Renal pelvis (tissue), 4 donors: ENCODE results near the gene PITPNM2. TPM values are rescaled to one million over a fixed set of nuclear protein-coding genes. Genes with fewer than 3 reads are reported as not detected.
A peak's percentile ranks its signal among the peaks of the same experiment; 100 is the strongest.
"Not testable (repeated sequence)": the region's sequence is repeated elsewhere in the genome, so short reads cannot be mapped to it uniquely, and the experiment has no call there.

ENCODE experiments used
- DNase-seq: peaks from one replicate; pipeline ENCODE4 v3.0.0-alpha.2; 2013
- polyA plus RNA-seq, 3 donors: library from polyadenylated mRNA; unstranded; fragments of 120-200 nt; gene quantifications; one replicate each; pipeline ENCODE4 v1.2.1, GENCODE V29; 2013; ENCODE audit not compliant: insufficient read length in 3 of 3

Gene PITPNM2
- polyA plus RNA-seq, 3 donors = 7.5 to 9.3 (median 7.7) TPM

DNA sequence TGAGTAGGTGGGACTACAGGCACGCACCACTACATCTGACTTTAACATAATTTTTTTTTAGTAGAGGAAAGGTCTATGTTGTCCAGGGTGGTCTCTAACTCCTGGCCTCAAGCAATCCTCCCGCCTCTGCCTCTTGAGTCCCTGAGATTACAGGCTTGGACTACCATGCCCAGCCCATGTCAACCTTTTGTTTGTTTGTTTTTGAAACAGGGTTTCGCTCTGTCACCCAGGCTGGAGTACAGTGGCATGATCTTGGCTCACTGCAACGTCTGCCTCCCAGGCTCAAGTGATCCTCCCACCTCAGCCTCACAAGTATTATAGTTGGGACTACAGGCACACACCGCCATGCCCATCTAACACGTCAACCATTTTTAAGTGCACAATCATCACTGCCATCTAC is 29.2 kb downstream of the PITPNM2 start:
- no peak for DNase-seq

DNA sequence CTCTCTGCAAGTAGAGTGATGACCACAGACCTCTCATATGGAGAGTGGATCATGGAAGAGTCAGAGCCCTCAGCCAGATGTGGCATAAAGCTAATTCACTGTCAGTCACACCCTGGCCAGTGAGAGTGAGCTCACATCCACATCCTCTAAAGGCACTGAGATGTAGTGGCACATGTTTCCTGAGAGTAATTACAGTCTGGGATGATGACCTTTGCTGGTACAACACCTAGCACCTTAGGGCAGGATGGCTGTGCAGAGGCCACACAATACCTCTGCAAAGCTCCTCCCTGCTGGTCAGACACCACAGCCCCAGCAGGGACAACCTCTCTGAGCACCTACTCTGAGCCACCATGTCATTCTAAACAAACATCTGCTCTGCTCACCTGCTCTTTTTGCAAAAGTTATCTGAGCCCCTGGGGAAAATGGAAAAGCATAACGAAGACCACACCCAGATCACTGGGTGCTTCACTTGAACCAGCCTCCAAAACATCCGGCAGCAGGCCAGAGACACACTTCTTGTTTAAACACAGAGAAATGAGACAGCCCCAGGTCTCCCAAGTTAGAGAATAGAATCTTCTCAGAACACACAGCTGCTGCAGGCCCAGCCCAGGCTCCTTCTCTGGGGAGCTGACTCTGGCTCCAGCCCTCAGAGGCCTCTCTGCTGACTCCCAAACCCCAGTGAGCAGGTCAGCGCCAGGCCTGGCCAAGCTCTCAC is 30.3 kb downstream of the PITPNM2 start:
- no peak for DNase-seq

DNA sequence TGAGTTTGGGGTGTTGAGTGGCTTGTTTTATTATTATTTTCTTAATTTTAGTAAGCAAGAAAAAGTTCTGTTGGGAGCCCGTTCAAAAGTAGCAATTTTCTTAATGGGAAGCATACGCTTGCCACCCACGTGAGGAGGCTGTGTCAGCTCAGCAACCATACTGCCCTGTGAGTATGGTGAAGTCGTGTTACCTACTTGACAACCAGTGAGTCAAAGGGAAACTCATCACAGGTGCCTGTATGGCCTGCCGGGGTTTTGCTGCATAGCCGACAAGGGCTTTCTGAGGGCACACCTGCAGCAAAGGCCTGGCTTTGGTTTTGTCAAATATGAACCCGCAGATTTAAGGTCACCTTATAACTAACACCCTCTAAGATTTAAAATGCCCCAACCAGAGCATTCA is 31.1 kb downstream of the PITPNM2 start:
- no peak for DNase-seq

DNA sequence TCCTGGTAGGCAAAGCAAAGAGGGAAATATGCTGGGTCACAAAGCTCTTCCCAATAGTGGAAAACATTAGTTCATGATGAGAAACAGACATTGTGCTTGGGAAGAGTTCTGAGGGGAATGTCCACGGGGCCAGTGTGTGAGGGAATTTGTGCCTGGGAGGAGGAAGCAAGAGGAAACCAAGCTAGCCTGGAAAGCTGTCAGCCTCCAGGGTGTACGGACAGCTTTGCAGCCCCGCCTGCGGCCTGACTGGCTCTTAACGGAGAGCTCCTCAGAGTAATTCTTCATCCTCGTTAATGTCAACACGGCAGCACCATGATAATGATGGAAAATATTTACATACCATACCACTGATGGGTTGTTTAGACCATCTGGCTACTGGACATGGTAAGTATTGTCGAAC is 32.4 kb downstream of the PITPNM2 start:
- no peak for DNase-seq

DNA sequence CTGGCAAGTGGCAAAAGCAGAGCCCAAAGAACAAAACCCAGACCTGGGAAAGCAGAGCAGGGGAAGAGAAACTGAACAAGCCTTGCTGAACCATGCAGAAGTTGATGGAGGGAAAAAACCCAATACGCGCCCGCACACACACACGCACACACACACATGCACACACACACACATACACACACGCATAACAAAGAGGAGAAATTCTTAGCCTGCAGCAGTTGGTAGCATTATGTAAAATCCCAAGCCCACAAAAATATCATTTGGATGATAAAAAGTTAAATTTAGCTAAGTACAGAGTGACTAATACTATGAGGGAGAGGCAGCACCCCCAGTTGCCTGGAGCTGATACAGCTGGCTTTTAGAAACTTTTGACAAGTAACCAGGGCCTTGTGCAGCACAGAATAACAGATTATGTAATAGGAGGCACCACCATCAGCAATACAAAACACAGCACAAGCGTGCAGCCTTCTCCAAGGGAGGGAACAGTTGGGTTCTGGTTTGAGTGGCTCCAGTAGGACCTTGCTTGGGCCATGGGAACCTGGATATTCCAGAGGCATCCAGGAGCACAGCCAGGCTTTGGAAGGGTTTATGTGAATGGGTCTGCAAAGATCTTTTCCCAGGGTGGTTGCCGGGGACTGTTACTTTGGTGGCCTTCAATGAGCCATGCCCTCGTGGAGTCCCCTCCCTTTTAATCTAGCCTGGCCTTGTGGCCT is 35.3 kb downstream of the PITPNM2 start:
- peak; percentile 68 for DNase-seq

DNA sequence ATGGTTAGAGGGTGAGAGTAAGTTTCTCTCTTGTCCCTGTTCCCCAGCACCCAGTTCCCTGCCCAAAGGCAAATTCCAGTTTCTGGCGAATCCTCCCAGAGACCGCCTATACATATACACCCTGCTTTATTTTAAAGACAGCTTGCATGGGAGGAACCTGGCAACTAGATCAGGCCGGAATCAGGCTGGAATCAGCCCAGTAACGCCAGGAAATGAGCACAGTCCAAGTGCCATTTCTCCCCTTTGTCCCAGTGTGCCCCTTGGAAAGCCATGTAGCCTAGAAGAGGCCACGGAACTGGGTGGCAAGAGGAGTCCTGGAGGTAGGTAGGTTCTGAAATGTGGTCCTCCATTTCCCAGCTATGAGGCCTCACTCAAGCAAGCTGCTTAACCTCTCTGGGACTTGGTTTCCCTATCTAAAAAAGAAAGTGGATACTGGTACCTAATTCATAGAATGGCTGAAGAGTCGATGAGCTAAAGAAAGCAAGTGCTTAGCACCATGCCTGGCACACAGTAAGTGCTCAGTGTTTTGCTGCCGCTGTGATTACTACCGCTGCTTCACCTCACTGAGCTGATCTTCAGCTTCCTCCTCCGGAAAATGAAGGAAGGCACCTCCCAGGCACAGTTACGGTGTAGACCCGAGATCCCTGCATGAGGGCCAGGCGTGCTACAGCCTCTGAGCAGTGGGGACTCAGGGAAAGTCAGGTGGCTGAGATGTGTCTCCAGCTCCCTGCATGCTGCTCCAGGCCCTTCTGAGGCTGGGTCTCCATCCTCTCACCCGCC is 36.4 kb downstream of the PITPNM2 start:
- DNase-seq = no peak

DNA sequence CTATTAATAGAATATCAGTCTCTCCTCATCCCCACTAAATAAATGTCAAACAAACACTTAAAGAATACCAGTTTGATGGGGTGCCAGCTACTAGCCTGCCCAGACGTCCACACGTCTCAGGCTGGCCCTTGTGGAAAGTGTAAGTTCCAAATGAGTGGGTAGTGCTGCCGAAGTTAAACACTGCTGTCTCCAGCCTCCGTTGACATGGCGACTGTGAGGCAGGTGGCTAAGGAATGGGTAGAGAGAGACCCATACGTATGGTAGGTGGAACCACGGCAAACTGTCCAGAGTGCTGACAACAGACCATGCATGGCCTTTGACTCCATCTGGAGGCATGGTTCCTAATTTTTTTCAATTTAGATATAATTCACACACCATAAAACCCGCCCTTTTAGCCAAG is 37.9 kb downstream of the PITPNM2 start:
- DNase-seq = no peak

DNA sequence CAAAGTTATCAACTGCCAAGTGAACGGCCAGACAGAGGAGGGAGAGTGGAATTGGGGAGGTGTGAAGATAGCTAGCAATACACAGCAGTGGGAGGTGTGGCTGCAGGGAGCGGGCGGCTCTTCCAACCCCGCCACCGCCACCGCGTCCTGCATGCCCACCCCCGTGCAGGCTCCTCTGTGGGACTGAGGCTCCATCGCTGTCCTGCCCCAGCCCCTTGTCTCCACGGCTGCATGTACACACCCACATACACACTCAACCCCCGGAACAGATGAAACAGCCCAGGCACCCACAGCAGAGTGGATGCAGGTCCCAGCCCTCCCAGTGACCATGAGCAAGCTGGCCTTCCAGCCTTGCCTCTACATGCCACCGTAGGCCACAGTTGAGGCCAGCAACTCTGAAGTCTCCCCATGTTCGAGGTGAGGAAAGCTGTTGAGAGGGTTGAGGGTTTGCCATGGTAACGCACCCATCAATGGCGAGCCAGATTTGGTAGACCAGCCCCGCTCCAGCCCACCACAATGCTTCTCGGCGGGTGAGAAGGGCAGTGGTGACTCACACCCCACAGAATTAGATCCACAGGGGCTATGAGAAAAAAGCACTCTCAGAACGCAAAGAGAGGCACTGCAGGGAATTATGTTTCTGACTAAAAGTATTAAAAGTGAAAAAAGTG is 39.3 kb downstream of the PITPNM2 start:
- no peak for DNase-seq

DNA sequence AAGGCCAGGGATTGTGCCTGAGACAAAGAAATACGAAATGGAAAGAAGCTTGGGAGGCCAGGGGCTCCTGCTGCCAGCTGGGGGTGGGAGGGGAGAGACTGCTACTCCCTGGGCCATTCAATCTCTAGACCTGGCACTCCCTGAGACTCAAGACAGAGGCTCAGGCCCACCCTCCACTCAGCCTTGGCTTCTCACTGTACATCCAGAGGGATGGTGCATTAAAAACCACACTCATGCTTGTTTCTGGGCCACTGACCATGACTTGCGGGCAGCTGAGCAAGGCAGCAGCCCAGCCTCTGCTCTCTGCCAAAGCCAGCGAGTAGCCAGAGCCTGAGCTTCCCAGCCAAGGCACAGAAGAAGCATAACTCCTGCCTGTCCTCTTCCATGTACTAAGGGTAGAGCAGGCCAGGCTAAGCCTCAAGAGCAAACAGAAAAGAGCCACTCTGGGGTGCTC is 41.5 kb downstream of the PITPNM2 start:
- no peak for DNase-seq

DNA sequence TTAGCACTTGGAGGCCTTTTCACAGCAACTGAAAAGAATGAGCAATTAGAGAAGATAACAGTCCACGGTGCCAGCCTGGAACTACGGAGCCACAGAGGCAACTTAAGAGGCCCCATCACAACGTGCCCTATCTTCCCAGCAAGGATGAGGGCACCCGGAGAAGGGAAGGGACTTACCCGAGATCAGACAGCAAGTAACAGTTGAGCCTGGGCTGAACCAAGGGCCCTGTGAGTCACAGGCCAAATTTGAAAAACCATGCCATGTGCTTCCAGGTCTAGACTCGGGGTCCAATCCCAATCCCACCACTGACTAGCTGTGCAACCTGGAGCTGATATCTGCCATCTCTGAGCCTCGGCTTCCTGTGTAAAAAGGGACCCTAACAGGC is 42.2 kb downstream of the PITPNM2 start:
- no peak for DNase-seq

DNA sequence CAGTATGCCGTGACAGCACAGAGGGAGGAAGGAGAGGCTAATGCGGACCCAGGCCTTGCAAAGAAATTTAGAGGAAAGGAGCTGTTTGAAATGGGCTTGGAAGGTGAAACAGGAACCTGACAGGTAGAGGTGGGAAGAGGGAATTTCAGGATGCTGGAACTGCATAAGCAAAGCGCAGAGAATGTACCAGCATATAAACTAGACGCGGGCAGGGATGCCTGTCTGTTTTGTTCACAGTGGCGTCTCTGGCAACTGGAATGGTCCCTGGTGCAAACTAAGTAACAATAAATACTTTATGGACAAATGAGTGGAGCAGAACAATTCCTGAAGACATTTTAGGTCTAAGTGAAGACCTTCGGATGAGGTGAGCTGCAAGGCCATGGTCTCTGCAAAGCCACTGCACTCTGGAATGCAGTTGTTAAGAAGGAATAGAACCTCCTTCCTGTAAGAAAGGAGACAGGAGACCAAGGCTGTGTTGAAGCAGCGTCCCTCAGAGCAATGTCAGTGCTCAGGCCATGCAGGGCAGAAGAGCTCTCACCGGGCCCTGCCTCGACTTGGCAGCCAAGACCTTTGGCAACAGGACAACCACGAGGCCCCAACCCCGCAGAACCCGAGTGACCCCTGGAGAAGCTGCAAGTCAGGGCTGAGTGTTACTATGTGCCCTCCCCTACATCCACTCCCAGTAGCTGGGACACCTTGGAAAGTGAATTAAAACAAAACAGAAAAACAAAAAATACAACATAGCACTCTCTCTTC is 42.8 kb downstream of the PITPNM2 start:
- no peak for DNase-seq

DNA sequence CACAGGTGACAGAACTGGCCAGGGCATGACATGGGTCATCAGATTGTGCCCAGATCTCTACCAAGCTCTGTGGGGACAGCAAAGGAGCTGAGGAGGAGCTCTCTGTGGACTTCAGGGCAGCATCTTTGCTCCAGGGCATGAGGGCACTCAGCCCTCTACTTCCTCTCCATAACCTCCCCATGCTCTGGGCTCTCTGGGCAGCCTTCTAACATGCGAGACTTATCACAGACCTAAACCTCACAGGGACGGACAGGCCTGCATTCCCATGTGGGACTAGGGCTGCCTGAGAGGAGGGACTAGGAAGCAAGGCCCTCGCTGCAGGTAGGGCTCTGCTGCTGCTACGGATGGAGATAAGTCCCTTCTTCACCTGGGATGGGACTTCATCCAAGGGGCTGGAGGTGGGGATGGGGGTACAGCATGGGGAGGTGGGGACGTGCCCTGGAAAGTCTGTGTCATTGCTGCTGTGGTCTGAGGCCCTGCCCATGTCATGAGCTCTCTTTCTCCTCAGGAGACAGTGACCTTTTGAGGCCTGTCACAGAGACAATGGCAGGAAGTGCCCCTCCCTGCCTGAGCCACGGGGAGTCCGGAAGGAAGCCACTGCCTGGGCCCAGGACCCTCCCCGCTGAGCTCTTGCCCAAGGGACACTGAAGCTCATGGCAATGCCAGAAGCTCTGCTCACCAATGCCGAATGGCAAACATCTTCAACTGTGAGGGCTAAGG is 44.1 kb downstream of the PITPNM2 start:
- no peak for DNase-seq

DNA sequence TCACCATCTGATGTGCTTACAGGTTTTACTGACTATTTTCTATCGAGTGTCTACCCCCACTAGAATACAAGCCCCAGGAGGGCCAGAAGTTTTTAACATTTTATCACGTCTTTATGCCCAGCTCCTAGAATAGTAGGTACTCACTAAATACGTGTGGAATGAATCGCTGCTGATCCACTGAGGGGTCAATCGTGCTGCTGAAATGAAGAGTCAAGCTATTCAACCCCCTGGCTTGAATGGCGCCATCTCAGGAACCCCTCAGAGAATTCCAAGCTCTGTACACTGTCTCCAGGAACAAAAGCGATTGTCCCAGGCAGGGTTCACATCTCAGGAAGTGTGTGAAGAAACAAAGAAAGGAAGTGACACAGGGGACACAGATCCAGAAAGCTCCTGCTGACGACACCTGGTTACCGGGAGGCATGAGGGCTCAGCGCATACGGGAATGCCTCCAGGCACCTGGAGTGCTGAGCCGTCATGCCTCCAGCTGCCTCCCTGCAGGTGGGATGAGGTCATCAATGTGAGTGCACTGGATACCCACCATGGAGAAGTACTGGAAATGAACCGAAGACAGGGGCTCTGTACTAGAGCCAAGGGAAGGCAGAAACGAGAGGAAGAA is 45.6 kb downstream of the PITPNM2 start:
- no peak for DNase-seq

DNA sequence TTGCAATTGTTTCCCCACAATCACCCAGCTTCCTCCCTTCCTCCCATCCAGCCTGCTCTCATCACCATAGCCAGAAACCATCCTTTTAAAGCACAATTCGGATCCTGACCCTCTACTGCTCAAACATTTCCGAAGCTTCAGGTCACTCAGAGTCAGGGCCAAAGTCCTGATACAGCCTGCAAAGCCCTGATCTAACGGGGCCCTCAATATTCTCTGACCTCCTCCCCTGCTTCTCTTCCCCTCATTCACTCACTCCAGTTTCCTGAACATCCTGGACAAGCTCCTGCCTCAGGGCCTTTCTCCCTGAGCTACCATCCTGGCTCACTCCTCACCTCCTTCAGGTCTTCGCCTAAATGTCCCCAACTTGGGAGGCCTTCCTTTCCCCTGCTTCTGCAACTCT is 46.1 kb downstream of the PITPNM2 start:
- no peak for DNase-seq

DNA sequence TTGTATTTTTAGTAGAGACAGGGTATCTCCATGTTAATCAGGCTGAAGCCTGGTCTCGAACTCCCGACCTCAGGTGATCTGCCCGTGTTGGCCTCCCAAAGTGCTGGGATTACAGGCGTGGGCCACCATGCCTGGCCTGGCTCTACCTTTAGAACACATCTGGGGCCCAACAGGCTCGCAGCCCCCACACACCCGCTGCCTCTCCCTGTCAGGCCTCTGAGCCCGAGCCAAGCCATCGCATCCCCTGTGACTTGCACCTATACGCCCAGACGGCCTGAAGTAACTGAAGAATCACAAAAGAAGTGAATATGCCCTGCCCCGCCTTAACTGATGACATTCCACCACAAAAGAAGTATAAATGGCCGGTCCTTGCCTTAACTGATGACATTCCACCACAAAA is 46.8 kb downstream of the PITPNM2 start:
- not testable (repeated sequence) for DNase-seq

DNA sequence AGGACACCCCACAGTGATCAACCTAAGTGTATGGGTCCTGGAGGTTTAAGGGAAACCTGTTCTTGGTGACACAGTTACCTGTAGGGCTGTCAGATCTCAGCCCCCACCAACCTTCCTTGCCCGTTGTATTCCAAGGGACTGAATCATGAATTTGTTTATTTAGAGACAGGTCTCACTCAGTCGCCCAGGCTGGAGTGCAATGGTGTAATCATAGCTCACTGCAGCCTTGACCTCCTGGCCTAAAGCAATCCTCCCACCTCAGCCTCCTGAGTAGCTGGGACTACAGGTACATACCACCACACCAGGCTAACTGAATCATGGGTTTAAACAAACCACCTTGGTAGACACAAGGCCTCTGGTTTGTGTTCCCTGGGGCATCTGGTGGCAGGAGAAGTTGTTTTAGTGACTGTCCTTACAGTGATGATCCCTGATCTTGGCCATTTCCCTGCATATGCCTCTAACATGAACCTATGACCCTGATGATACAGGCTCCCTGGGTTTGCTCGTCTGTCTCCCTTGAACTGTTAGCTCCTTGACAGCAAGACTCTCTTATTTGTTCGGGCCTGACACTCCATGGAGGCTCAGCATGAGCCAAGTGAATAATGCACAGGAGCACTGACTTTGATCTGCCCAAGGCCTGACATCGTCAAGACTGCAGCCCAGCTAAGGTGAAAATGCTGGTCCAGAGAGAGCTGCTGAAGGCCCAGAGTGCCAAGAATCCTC is 47.9 kb downstream of the PITPNM2 start:
- DNase-seq = no peak

DNA sequence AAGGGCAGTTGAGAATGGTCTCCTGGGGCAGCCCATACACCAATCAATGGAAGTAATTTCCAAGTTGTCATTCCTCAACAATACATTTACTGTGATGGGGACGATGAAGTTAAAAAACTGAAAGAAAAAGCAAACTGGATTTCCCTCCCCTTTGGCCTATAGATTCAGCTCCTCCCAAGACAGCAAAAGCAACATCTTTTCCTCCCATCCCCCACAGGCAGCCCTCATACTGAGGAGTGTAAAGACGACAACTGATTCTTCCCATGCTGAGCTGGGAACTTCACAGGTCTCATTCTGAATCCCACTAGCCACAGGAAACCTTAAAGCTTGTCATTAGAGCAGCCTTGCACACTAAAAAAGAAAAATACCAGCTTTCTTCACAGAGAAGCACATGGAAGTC is 48.5 kb downstream of the PITPNM2 start:
- DNase-seq = no peak

DNA sequence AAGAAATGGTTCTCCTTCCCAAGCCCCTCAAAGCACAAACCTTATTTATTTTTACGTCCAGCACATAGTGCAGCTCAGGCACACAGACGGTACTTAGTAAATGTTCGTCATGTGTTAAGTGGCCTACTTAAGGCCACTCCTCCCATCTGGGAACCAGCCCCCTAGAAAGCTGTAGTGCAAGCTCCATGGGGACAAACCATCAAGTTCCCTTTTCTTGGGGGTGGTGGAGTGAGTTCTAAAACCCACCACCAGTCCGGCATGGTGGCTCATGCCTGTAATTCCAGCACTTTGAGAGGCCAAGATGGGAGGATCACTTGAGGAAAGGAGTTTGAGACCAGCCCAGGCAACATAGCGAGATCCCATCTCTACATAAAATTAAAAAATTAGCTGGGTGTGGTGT is 49.4 kb downstream of the PITPNM2 start:
- DNase-seq = no peak
